NCI-H1417 (cell line): ENCODE measurements around the gene KRTAP3-2.

Source experiments
- DNase-seq, 3 experiments: peaks; one replicate each; lab custom pipeline; 2025; lab: John Stamatoyannopoulos, UW

The KRTAP3-2 gene

GRCh38 chr17:40963838-40964237 is 35.9 kb downstream of the KRTAP3-2 start:
- DNase-seq = no peak

GRCh38 chr17:40962059-40962561 is 37.6 kb downstream of the KRTAP3-2 start:
- DNase-seq = no peak

GRCh38 chr17:40961591-40961990 is 38.1 kb downstream of the KRTAP3-2 start:
- DNase-seq = no peak

GRCh38 chr17:40960144-40960543 is 39.6 kb downstream of the KRTAP3-2 start:
- DNase-seq = no peak

- DNase-seq = peak in 2 of 3 experiments; percentile 23 to 77
Measured at GRCh38 chr17:40958086-40958953, 41.4 kb downstream of the KRTAP3-2 start.

GRCh38 chr17:40956401-40957254 is 43.1 kb downstream of the KRTAP3-2 start:
- DNase-seq = peak in 1 of 3 experiments; percentile 6

GRCh38 chr17:40953881-40954280 is 45.8 kb downstream of the KRTAP3-2 start:
- DNase-seq = peak in 1 of 3 experiments; percentile 6

GRCh38 chr17:40952661-40953060 is 47.0 kb downstream of the KRTAP3-2 start:
- no peak for DNase-seq

- DNase-seq = no peak
Measured at GRCh38 chr17:40952154-40952553, 47.6 kb downstream of the KRTAP3-2 start.

GRCh38 chr17:40951011-40951622 is 48.6 kb downstream of the KRTAP3-2 start:
- DNase-seq = no peak

- peak in 2 of 3 experiments; percentile 44 to 86 for DNase-seq
Measured at GRCh38 chr17:40950176-40950575, 49.5 kb downstream of the KRTAP3-2 start.

- peak in 2 of 3 experiments; percentile 65 to 91 for DNase-seq
Measured at GRCh38 chr17:40949418-40949817, 50.3 kb downstream of the KRTAP3-2 start.
